ENCODE data around the gene RSPO4.

GRCh38 chr20:946826-947225, 55.3 kb downstream of the RSPO4 start:
- no peak for TF ChIP-seq CEBPB (IDR thresholded peaks at IDR 0.05)
- no peak for TF ChIP-seq POLR2AphosphoS2 (conservative IDR thresholded peaks at IDR 0.05; ENCODE audit: low read length)
- TF ChIP-seq MYC (IDR thresholded peaks at IDR 0.05; ENCODE audit: borderline replicate concordance, low read length), result no peak
- no peak for TF ChIP-seq CTCF (IDR thresholded peaks at IDR 0.05)
- TF ChIP-seq HDAC2 (IDR thresholded peaks at IDR 0.05), result no peak
- no peak for TF ChIP-seq JUNB (IDR thresholded peaks at IDR 0.05)

Measured in A549 (cell line).